Activated CD4-positive, alpha-beta T cell treated with anti-CD3 and anti-CD28 coated beads, Interleukin-2, amount 10 ng/mL, durations not matched to agents 24 days and 14 days (primary cell): ENCODE measurements around the gene MAMLD1. TPM values are rescaled to one million over a fixed set of nuclear protein-coding genes. Genes with fewer than 3 reads are reported as not detected.

Experiments
- DNase-seq: peaks from one replicate; pipeline ENCODE4 v3.0.0; 2022
- H3K27ac Mint-ChIP-seq: one replicate; pipeline ENCODE4 v1.8.0; 2022; ENCODE audit warnings: mild to moderate bottlenecking, mixed read lengths
- H3K27me3 Mint-ChIP-seq: one replicate; pipeline ENCODE4 v1.8.0; 2022; ENCODE audit warnings: mixed read lengths
- H3K36me3 Mint-ChIP-seq: one replicate; pipeline ENCODE4 v1.8.0; 2022; ENCODE audit warnings: low read depth, mild to moderate bottlenecking, mixed read lengths
- H3K4me1 Mint-ChIP-seq: one replicate; pipeline ENCODE4 v1.8.0; 2021; ENCODE audit warnings: mixed read lengths
- H3K4me3 Mint-ChIP-seq: one replicate; pipeline ENCODE4 v1.8.0; 2022; ENCODE audit warnings: mild to moderate bottlenecking, moderate library complexity, mixed read lengths
- H3K9me3 Mint-ChIP-seq: one replicate; pipeline ENCODE4 v1.8.0; 2021; ENCODE audit warnings: mixed read lengths
- intact Hi-C: fragments of 100-400 bp; cut with micrococcal nuclease; formaldehyde crosslinking; loops from one replicate; pipeline ENCODE4 v1.15.1; 2023
- total RNA-seq: library from RNA; stranded (reverse); gene quantifications from 2 replicates; pipeline ENCODE4 v1.2.3, GENCODE V29; 2022

The MAMLD1 gene
- total RNA-seq, 1 donor from 2014 or later, result 14.2 TPM

- Mint-ChIP-seq H3K27me3 (peaks cover 17% of the 10 kb centered on the region), H3K36me3 (peaks cover 4% of the 10 kb centered on the region), H3K4me3 (peak overlapping the region; percentile 78), H3K9me3 (no peaks in the 10 kb centered on the region), H3K27ac (no peak overlapping the region), H3K4me1 (peaks cover 27% of the 10 kb centered on the region)
- intact Hi-C loops, result loop anchor here (1.0 to 10.0 kb wide), 4 partner anchors 116 to 529 kb away; partner anchors contain the start of gene MTM1
- DNase-seq, result peak; percentile 72
Observed at GRCh38 chrX:150363561-150364346, 637 bp downstream of the MAMLD1 start.

- Mint-ChIP-seq H3K4me3 (peak overlapping the region; percentile 78), H3K27ac (peak overlapping the region; percentile 62)
- DNase-seq, result peak; percentile 76
Observed at GRCh38 chrX:150364347-150365050, 1.4 kb downstream of the MAMLD1 start.

DNA sequence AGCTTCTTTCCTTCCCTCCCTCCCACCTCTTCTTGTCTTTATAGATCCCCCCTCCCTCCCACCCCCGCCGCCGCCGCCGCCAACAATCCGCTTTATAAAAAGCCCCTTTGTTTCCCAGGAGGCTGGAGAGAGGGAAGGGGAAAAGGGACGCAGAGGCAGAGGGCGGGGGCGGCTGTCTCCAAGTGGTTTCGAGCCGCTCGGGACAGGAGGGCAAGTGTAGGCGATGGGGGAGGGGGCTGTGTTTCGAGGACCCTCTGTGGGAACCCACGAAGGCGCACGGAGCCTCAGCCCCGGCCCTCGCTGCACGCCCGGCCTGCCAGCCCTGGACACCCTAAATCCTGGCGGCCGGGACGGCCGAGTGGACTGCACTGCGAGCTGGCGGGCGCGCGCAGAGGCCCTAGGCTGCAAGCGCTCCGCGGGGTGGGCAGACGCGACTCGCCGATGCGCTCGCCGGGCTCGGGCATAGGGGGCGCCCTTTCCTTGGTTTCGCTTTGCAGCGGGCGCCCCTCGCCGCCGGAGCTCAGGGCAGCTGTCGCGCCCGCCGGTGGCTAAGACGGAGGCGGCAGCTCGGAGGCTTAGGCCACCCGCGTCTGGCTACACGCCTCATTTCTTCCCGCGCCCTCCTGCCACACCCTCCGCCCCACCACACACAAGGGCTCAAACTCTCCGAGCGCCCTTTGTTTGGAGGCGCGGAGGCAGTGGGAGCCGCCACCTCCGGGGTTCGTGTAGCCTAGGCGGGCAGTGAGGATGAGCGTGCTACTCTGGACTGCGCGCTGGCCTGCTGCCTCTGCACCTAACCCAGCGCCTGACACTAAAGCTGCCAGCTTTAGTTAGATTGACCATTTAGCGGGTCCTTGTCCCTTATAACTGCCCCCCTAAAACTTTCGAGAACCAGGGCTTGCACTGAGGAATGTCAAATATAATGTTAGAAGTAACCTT, 2.2 kb downstream of the MAMLD1 start:
- peak; percentile 93 for DNase-seq
- H3K27ac Mint-ChIP-seq, result peak overlapping the region; percentile 86
- peaks cover 2% of the 10 kb centered on the region for H3K36me3 Mint-ChIP-seq
- peaks cover 22% of the 10 kb centered on the region for H3K4me1 Mint-ChIP-seq
- no peaks in the 10 kb centered on the region for H3K9me3 Mint-ChIP-seq
- intact Hi-C loops, result loop anchor here (1.0 to 10.0 kb wide), 3 partner anchors 47 to 531 kb away; no protein-coding TSS in a partner anchor
- H3K27me3 Mint-ChIP-seq, result peaks cover 6% of the 10 kb centered on the region
- peak overlapping the region; percentile 83 for H3K4me3 Mint-ChIP-seq

More at GRCh38 chrX:150364347-150365050, 1.4 kb downstream of the MAMLD1 start:
- H3K9me3 Mint-ChIP-seq, result no peaks in the 10 kb centered on the region
- peaks cover 27% of the 10 kb centered on the region for H3K4me1 Mint-ChIP-seq
- H3K36me3 Mint-ChIP-seq, result peaks cover 4% of the 10 kb centered on the region
- H3K27me3 Mint-ChIP-seq, result peaks cover 14% of the 10 kb centered on the region
- intact Hi-C loops, result loop anchor here (1.0 to 10.0 kb wide), 4 partner anchors 48 to 530 kb away; no protein-coding TSS in a partner anchor

- H3K36me3 Mint-ChIP-seq, result peaks cover 2% of the 10 kb centered on the region
- intact Hi-C loops, result loop anchor here (1.0 to 10.0 kb wide), 5 partner anchors 46 to 531 kb away; partner anchors contain the start of gene MTMR1
- no peaks in the 10 kb centered on the region for H3K9me3 Mint-ChIP-seq
- H3K4me1 Mint-ChIP-seq, result peaks cover 18% of the 10 kb centered on the region
- H3K4me3 Mint-ChIP-seq, result peak overlapping the region; percentile 83
- peak overlapping the region; percentile 86 for H3K27ac Mint-ChIP-seq
- DNase-seq, result peak; percentile 64
- H3K27me3 Mint-ChIP-seq, result no peaks in the 10 kb centered on the region
Observed at GRCh38 chrX:150365990-150366911, 3.1 kb downstream of the MAMLD1 start.

GRCh38 chrX:150366951-150367545, 3.9 kb downstream of the MAMLD1 start:
- intact Hi-C loops, result loop anchor here (2.0 to 10.0 kb wide), 4 partner anchors 45 to 532 kb away; partner anchors contain the start of gene MTMR1
- Mint-ChIP-seq H3K27me3 (no peaks in the 10 kb centered on the region), H3K4me3 (peak overlapping the region; percentile 83), H3K9me3 (no peaks in the 10 kb centered on the region), H3K36me3 (peaks cover 2% of the 10 kb centered on the region), H3K4me1 (peaks cover 18% of the 10 kb centered on the region), H3K27ac (peak overlapping the region; percentile 86)
- peak; percentile 52 for DNase-seq

DNA sequence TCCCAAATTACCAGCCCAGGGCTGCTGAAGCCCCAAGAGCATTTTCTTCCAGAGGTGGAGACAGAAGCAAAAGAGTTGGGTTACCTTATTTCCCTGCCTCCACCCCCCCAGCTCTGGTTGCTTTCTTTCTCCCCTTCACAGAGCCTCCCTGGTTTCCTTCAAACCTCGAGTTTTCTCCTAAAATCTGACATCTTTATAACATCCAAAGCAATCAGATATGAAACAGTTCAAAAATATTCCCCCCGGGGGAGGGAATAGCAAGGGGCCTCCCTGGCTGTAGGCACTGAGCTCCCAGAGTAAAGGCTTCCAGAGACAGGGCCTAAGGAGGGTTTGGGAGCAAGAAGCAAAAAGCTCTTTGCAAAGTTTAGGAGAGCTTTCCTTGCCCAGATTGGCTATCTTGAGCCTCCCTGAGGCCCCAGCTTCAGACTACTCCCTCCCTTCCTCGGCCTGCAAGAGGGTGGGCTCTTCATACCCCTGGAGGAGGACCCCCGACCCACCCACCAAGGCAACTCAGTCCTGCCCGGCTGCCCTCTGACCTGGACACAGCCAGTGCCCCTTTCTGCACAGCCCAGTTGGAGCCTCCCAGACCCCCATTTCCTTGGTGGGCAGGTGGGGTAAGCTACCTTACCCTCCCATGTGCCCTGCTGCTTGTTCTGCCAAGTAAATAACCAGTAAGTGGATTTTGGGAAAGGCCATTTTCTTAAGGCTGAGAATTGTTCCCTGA, 7.6 kb downstream of the MAMLD1 start:
- H3K4me1 Mint-ChIP-seq, result peaks cover 15% of the 10 kb centered on the region
- no peak for DNase-seq
- H3K27ac Mint-ChIP-seq, result no peak overlapping the region
- H3K9me3 Mint-ChIP-seq, result no peaks in the 10 kb centered on the region
- H3K36me3 Mint-ChIP-seq, result peaks cover 5% of the 10 kb centered on the region
- no peaks in the 10 kb centered on the region for H3K27me3 Mint-ChIP-seq
- intact Hi-C loops, result no loop called here
- no peak overlapping the region for H3K4me3 Mint-ChIP-seq

GRCh38 chrX:150371877-150372276, 8.8 kb downstream of the MAMLD1 start:
- no peaks in the 10 kb centered on the region for H3K9me3 Mint-ChIP-seq
- peaks cover 4% of the 10 kb centered on the region for H3K4me1 Mint-ChIP-seq
- H3K36me3 Mint-ChIP-seq, result peaks cover 4% of the 10 kb centered on the region
- no peaks in the 10 kb centered on the region for H3K27me3 Mint-ChIP-seq
- DNase-seq, result no peak
- H3K27ac Mint-ChIP-seq, result no peak overlapping the region
- H3K4me3 Mint-ChIP-seq, result no peak overlapping the region
- intact Hi-C loops, result no loop called here

DNA sequence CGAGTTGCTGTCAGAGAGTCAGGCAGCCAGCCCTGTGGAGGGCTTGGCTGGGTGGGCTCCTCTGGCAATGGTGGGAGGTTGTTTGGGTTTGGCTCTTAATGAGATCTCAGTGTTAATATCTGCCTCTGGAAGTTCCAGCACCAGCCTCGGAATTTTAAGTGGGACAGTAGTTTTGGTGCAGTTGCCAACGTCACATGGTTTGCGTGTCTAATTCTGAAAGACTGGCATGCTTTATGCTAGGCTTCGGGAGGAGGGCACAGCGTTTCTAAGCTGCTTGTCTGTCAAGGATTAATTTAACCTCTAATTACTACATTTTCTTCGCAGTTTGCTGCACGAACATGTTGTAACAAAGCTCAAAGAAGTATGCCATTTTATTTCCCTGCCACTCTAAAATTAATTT, 9.2 kb downstream of the MAMLD1 start:
- no peaks in the 10 kb centered on the region for H3K27me3 Mint-ChIP-seq
- intact Hi-C loops, result no loop called here
- H3K4me3 Mint-ChIP-seq, result no peak overlapping the region
- DNase-seq, result no peak
- no peak overlapping the region for H3K27ac Mint-ChIP-seq
- H3K4me1 Mint-ChIP-seq, result peaks cover 2% of the 10 kb centered on the region
- peaks cover 3% of the 10 kb centered on the region for H3K36me3 Mint-ChIP-seq
- no peaks in the 10 kb centered on the region for H3K9me3 Mint-ChIP-seq

DNA sequence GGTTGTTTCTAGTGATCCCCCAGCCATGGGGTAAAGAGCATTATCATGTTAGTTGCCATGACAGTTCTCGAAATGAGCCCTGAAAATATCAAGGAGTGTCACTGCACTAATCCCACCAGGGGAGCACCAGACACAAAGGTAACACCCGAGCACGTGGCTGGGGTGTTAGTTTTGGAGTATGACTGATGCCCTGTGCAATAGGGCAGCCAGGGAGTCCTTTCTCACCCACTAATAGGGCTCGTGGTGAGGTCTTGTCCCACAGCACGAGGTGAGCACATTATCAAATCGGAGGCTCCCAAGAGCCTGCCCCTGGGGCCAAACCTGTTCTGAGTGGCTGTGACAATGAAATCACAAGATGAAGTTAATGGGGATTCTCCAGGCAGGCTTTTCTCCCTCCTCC, 9.6 kb downstream of the MAMLD1 start:
- no peak overlapping the region for H3K4me3 Mint-ChIP-seq
- intact Hi-C loops, result no loop called here
- H3K27ac Mint-ChIP-seq, result no peak overlapping the region
- peaks cover 3% of the 10 kb centered on the region for H3K36me3 Mint-ChIP-seq
- H3K4me1 Mint-ChIP-seq, result peaks cover 2% of the 10 kb centered on the region
- no peaks in the 10 kb centered on the region for H3K27me3 Mint-ChIP-seq
- no peaks in the 10 kb centered on the region for H3K9me3 Mint-ChIP-seq
- no peak for DNase-seq

DNA sequence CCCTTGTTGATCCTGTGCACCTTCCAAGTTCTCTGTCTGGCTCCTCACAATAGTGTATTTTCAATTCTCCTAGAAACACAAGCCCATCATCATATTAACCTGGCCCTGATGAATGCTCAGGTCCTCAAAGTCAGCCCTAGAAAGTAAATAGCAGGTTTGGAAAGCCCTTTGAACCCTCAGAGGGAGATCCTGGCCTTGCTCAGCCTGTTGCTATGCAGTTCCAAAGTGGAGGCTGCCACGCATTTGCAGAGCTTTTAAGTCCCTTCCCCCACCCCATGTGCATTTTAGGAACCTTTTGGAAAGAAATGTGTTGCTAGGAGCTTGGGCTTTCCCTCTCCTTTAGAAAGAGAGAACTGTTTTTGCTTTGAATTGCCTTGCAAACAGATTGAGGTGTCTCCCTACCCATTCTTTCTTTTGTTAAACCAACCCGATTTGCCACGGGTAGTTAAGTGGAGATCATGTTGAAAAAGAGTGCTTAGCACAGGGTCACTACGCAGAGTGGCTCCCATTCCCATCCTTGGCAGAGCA, 12.2 kb downstream of the MAMLD1 start:
- Mint-ChIP-seq H3K4me3 (no peak overlapping the region), H3K36me3 (peaks cover 4% of the 10 kb centered on the region), H3K9me3 (no peaks in the 10 kb centered on the region), H3K27ac (no peak overlapping the region), H3K4me1 (peaks cover 6% of the 10 kb centered on the region), H3K27me3 (peaks cover 4% of the 10 kb centered on the region)
- intact Hi-C loops, result no loop called here
- DNase-seq, result no peak

- DNase-seq, result no peak
- Mint-ChIP-seq H3K36me3 (peaks cover 6% of the 10 kb centered on the region), H3K4me3 (no peak overlapping the region), H3K27me3 (peaks cover 4% of the 10 kb centered on the region), H3K4me1 (peaks cover 7% of the 10 kb centered on the region), H3K27ac (no peak overlapping the region), H3K9me3 (no peaks in the 10 kb centered on the region)
- intact Hi-C loops, result no loop called here
Observed at GRCh38 chrX:150377005-150377404, 13.9 kb downstream of the MAMLD1 start.
